ENCODE results near the gene PTPRQ.

- TF ChIP-seq CTCF (IDR thresholded peaks at IDR 0.05) (no peak), CREB1 (CRISPR knock-in tag; IDR thresholded peaks at IDR 0.05) (no peak), NR3C1 (CRISPR knock-in tag; conservative IDR thresholded peaks at IDR 0.05; ENCODE audit: low read depth) (no peak), TP53 (CRISPR knock-in tag; IDR thresholded peaks at IDR 0.05) (no peak), MLX (CRISPR knock-in tag; IDR thresholded peaks at IDR 0.05) (no peak), IRF2 (CRISPR knock-in tag; IDR thresholded peaks at IDR 0.05; ENCODE audit: borderline replicate concordance, low read depth) (no peak), GTF2I (CRISPR knock-in tag; conservative IDR thresholded peaks at IDR 0.05) (no peak)
Measured at GRCh38 chr12:80625901-80626300, 181.9 kb downstream of the PTPRQ start.
